Activated CD4-positive, alpha-beta T cell treated with anti-CD3 and anti-CD28 coated beads, Interleukin-2, amount 50 U/mL, for 48 hours (primary cell): Measurements from ENCODE around the gene UROC1.

ENCODE experiments used
- DNase-seq, 2 experiments: peaks; one replicate each; pipeline ENCODE4 v3.0.0-alpha.2; 2020

UROC1 gene

DNA sequence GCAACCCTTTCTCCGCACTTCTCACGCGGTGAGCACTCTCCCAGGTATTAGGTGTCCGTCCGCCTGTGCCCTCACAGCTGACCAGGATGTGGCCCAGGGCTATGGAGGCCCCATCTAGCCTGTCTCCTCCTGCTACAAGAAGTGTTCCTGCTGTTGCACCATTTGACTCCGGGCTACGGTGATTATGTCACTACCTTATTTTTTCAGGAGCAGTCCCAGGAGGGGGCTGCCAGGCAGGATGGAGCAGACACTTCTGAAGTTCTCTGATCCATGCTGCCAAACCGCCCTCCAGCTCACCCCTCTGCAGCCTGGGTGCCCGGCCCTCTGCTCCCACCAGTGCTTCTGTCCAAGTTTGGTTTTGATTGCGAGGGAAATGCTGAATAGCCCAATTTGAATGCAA, 78.8 kb downstream of the UROC1 start:
- DNase-seq: no peak

- DNase-seq: no peak
Measured at GRCh38 chr3:126438186-126438585, 79.4 kb downstream of the UROC1 start.

GRCh38 chr3:126436826-126437717, 80.5 kb downstream of the UROC1 start:
- no peak for DNase-seq

- DNase-seq: no peak
Measured at GRCh38 chr3:126435456-126436315, 81.9 kb downstream of the UROC1 start.

GRCh38 chr3:126434931-126435411, 82.6 kb downstream of the UROC1 start:
- no peak for DNase-seq

DNA sequence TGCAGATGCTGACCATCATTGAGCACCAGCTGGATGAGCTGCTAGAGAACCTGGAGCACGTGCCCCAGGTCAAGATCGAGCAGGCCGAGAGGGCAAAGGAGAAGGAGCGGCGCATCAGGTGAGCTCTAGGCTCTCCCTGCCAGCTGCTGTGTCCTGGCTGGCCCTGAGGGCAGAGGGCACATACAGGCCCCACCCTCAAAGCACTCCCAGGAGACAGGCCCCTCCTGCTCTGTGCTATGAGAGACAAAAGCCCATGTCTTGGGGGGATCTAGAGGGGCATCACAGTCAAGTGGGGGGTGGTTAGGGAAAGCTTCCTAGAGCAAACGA, 83.3 kb downstream of the UROC1 start:
- DNase-seq: no peak

- DNase-seq: no peak
Measured at GRCh38 chr3:126433496-126434263, 83.9 kb downstream of the UROC1 start.

DNA sequence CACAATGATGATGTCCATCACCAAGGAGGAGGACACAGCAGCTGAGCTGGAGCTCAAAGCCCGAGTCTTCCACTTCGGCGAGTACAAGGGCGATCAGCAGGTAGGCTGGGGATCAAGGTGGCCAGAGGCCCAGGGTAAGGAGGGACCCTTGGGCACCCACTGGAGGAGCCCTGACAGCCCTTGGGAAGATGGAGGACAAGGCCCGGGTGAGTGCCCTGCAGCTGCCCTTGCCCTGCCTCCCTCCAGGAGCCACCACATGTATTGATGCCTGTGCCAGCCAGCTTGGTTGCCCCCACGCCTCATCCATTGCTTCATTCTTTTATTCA, 84.5 kb downstream of the UROC1 start:
- no peak for DNase-seq

DNA sequence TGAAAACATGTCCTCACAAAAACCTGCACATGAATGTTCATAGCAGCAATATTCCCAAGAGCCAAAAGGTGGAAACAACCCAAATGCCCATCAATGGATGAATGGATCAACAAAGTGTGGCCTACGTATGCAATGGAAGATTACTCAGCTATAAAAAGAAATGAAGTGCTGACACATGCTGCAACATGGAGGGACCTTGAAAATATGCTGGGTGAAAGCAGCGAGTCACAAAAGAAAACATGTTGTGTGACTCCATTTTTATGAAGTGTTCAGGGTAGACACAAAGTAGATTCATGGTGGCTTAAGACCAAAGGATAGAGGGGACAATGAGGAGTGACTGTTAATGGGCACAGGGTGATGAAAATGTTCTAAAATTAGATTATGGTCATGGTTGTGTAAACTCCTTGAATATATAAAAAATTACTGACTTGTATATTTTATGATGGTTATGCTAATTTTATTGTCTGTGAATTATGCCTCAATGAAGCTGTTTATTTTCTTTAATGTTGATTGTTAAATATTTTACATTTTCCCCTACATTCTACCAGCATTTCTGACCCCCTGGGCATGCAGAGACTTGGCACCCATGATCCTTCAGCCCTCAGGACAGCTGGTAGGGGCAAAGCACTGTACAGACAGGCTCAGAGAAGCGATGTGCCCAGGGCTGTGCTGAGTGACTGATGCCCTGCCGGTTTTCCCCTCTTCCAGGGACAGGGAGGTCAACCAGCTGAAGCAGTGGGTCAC, 85.0 kb downstream of the UROC1 start:
- no peak for DNase-seq
